Fibroblast of lung (primary cell): Measurements from ENCODE around the gene ZNF708.
"Not testable (repeated sequence)": the region's sequence is repeated elsewhere in the genome, so short reads cannot be mapped to it uniquely, and the experiment has no call there.

ENCODE experiments used
- CTCF ChIP-seq, 2 donors: IDR thresholded peaks in 1 of 2; conservative IDR thresholded peaks in 1 of 2; 1 replicate in 1 of 2; 2 replicates in 1 of 2; pipeline ENCODE4 v1.5.1; 2011 to 2012; ENCODE audit warnings: low read length in 2 of 2, control low read depth in 1 of 2, inconsistent platforms in 1 of 2, low read depth in 1 of 2, mild to moderate bottlenecking in 1 of 2
- EZH2 ChIP-seq: IDR thresholded peaks from 2 replicates; pipeline ENCODE4 v1.5.1; 2012; ENCODE audit warnings: low read length, control low read depth, mild to moderate bottlenecking; ENCODE audit errors: missing control alignments

- not testable (repeated sequence) for TF ChIP-seq CTCF (conservative IDR thresholded peaks at IDR 0.05 in 1 of 2, IDR thresholded peaks at IDR 0.05 in 1 of 2; ENCODE audit: low read depth in 1 of 2, low read length in 2 of 2); EZH2
Measured at GRCh38 chr19:21293768-21294167, 35.4 kb downstream of the ZNF708 start.
